HCT116 (cell line): Measurements from ENCODE around the gene FCRL5. TPM values are rescaled to one million over a fixed set of nuclear protein-coding genes. Genes with fewer than 3 reads are reported as not detected.

Experiments
- ATAC-seq: fragments of 200-7000 bp; cut with Tn5 transposase; 2 replicates; pipeline ENCODE4 v1.9.1; 2020; ENCODE audit warnings: mild to moderate bottlenecking, moderate library complexity
- BruUV-seq: library from RNA; stranded (reverse); fragments of 400-500 nt; replicated peaks from 2 replicates; lab custom pipeline; 2021; lab: Mats Ljungman, UMichigan
- CTCF ChIA-PET: fragments of 300-600 bp; sonication (Branson Sonifier 250); formaldehyde crosslinking; loops from one replicate; lab custom pipeline; 2021; ENCODE audit warnings: antibody characterized with exemption; lab: Charles Lee
- POLR2A ChIA-PET: fragments of 300-600, 350-600 bp; sonication (Branson Sonifier 250); formaldehyde crosslinking; loops from one replicate; lab custom pipeline; 2021; ENCODE audit warnings: antibody characterized with exemption; lab: Charles Lee
- RAD21 ChIA-PET, 2 experiments: fragments of 300-600 bp; sonication (Branson Sonifier 250); formaldehyde crosslinking; loops; one replicate each; lab custom pipeline; 2023; ENCODE audit warnings: low total read pairs in 2 of 2; ENCODE audit not compliant: uncharacterized antibody in 2 of 2, unreplicated experiment in 2 of 2, low non-redundant PET in 1 of 2; lab: Charles Lee
- DNase-seq: peaks from one replicate; pipeline ENCODE4 v3.0.0-alpha.2; 2010; ENCODE audit warnings: low read depth, low spot score
- H2AFZ ChIP-seq: fragments of 200-600 bp; shearing (Covaris generic), sonication (generic); 2 replicates; pipeline ENCODE4 v1.6.1; 2017; ENCODE audit warnings: low read depth, mixed run types, mixed read lengths, antibody characterized with exemption, low read length; ENCODE audit not compliant: poor library complexity, severe bottlenecking
- H3K27ac ChIP-seq: 2 replicates; pipeline ENCODE4 v1.5.1; 2012; ENCODE audit warnings: low read depth, low read length
- H3K27me3 ChIP-seq: fragments of 200-600 bp; sonication (generic); 2 replicates; pipeline ENCODE4 v1.6.1; 2016; ENCODE audit warnings: mixed run types, low read length, mixed read lengths; ENCODE audit not compliant: insufficient read depth
- H3K36me3 ChIP-seq, 2 experiments: fragments of 200-500 bp in 1 of 2; fragments of 200-600 bp in 1 of 2; sonication (Bioruptor generic) in 1 of 2; sonication (generic) in 1 of 2; 2 replicates each; pipeline versions ENCODE4 v1.5.1 to v1.6.1; 2014 to 2016; ENCODE audit warnings: low read length in 2 of 2, inconsistent platforms in 1 of 2, mixed read lengths in 1 of 2, mixed run types in 1 of 2; ENCODE audit not compliant: insufficient read depth in 2 of 2, control insufficient read depth in 1 of 2
- H3K4me1 ChIP-seq, 2 experiments: fragments of 200-600 bp in 1 of 2; sonication (generic) in 1 of 2; 2 replicates each; pipeline versions ENCODE4 v1.5.1 to v1.6.1; 2012 to 2017; ENCODE audit warnings: low read length in 2 of 2, inconsistent platforms in 1 of 2, mild to moderate bottlenecking in 1 of 2, mixed read lengths in 1 of 2, mixed run types in 1 of 2, moderate library complexity in 1 of 2; ENCODE audit not compliant: insufficient read depth in 2 of 2, control insufficient read depth in 1 of 2
- H3K4me2 ChIP-seq: fragments of 200-600 bp; sonication (generic); 2 replicates; pipeline ENCODE4 v1.6.1; 2017; ENCODE audit warnings: mixed run types, low read length, mixed read lengths
- H3K4me3 ChIP-seq, 2 experiments: fragments of 200-600 bp in 1 of 2; sonication (generic) in 1 of 2; replicated peaks in 1 of 2; 2 replicates each; pipeline ENCODE4 v1.5.1; 2011 to 2016; ENCODE audit warnings: low read length in 2 of 2, control low read depth in 1 of 2, low read depth in 1 of 2, mild to moderate bottlenecking in 1 of 2, mixed read lengths in 1 of 2, mixed run types in 1 of 2
- H3K79me2 ChIP-seq: fragments of 200-600 bp; sonication (generic); 2 replicates; pipeline ENCODE4 v1.6.1; 2017; ENCODE audit warnings: mild to moderate bottlenecking, mixed run types, low read length, moderate library complexity, mixed read lengths; ENCODE audit not compliant: insufficient read depth
- H3K9ac ChIP-seq: fragments of 200-600 bp; sonication (generic); 2 replicates; pipeline ENCODE4 v1.6.1; 2016; ENCODE audit warnings: low read length, mixed read lengths
- H3K9me2 ChIP-seq: fragments of 200-600 bp; sonication (generic), shearing (Covaris generic); 2 replicates; pipeline ENCODE4 v1.6.1; 2017; ENCODE audit warnings: mixed run types, mild to moderate bottlenecking, moderate library complexity; ENCODE audit not compliant: insufficient read depth
- H3K9me3 ChIP-seq, 2 experiments: fragments of 200-500 bp in 1 of 2; fragments of 200-600 bp in 1 of 2; sonication (Bioruptor generic) in 1 of 2; sonication (generic) in 1 of 2; 2 replicates each; pipeline ENCODE4 v1.6.1; 2014 to 2017; ENCODE audit warnings: low read length in 2 of 2, mixed read lengths in 2 of 2, inconsistent platforms in 1 of 2, low read depth in 1 of 2, mild to moderate bottlenecking in 1 of 2, mixed run types in 1 of 2, moderate library complexity in 1 of 2; ENCODE audit not compliant: control insufficient read depth in 1 of 2, insufficient read depth in 1 of 2
- H4K20me1 ChIP-seq: fragments of 200-600 bp; sonication (generic), shearing (Covaris generic); 2 replicates; pipeline ENCODE4 v1.6.1; 2017; ENCODE audit warnings: mixed run types, mild to moderate bottlenecking, moderate library complexity; ENCODE audit not compliant: insufficient read depth
- ATF3 ChIP-seq: IDR thresholded peaks from 2 replicates; pipeline ENCODE4 v1.6.1; 2012
- CBX3 ChIP-seq: IDR thresholded peaks from 2 replicates; pipeline ENCODE4 v1.6.1; 2012; ENCODE audit warnings: low read depth
- CEBPB ChIP-seq: IDR thresholded peaks from 2 replicates; pipeline ENCODE4 v1.6.1; 2012; ENCODE audit warnings: low read depth
- EZH2 ChIP-seq: fragments of 200-600 bp; sonication (generic); IDR thresholded peaks from 2 replicates; pipeline ENCODE4 v1.6.1; 2017; ENCODE audit warnings: antibody characterized with exemption, mixed run types
- MAX ChIP-seq: IDR thresholded peaks from 2 replicates; pipeline ENCODE4 v1.6.1; 2012
- POLR2A ChIP-seq: IDR thresholded peaks from 2 replicates; pipeline ENCODE4 v1.7.0; 2011; ENCODE audit warnings: borderline replicate concordance; ENCODE audit not compliant: insufficient read depth, insufficient read length; ENCODE audit errors: extremely low read depth
- POLR2AphosphoS5 ChIP-seq: IDR thresholded peaks from 2 replicates; pipeline ENCODE4 v1.6.1; 2011; ENCODE audit warnings: mild to moderate bottlenecking, low read depth, low read length, moderate library complexity
- SIN3A ChIP-seq: IDR thresholded peaks from 2 replicates; pipeline ENCODE4 v1.6.1; 2012; ENCODE audit warnings: low read depth
- SP1 ChIP-seq: IDR thresholded peaks from 2 replicates; pipeline ENCODE4 v1.6.1; 2012; ENCODE audit warnings: low read depth
- SRF ChIP-seq: IDR thresholded peaks from 2 replicates; pipeline ENCODE4 v1.6.1; 2012; ENCODE audit warnings: low read depth
- TCF7L2 ChIP-seq: IDR thresholded peaks from 2 replicates; pipeline ENCODE4 v1.7.0; 2011; ENCODE audit warnings: borderline replicate concordance, inconsistent platforms; ENCODE audit not compliant: insufficient read depth, insufficient read length; ENCODE audit errors: extremely low read depth
- YY1 ChIP-seq: IDR thresholded peaks from 2 replicates; pipeline ENCODE4 v1.6.1; 2011; ENCODE audit warnings: low read length, low read depth, moderate library complexity, mild to moderate bottlenecking; ENCODE audit not compliant: insufficient replicate concordance; ENCODE audit errors: extremely low read depth
- ZBTB33 ChIP-seq: IDR thresholded peaks from 2 replicates; pipeline ENCODE4 v1.6.1; 2011; ENCODE audit warnings: mild to moderate bottlenecking, low read length, moderate library complexity; ENCODE audit not compliant: insufficient replicate concordance; ENCODE audit errors: extremely low read depth
- ZFX ChIP-seq: fragments of 450-650 bp; IDR thresholded peaks from 2 replicates; pipeline ENCODE4 v1.6.1; 2017
- ZNF274 ChIP-seq: fragments of 200-500 bp; sonication (Bioruptor generic); IDR thresholded peaks from 2 replicates; pipeline ENCODE4 v1.6.1; 2014; ENCODE audit warnings: mild to moderate bottlenecking, low read depth, low read length, inconsistent platforms
- intact Hi-C: fragments of 100-400 bp; cut with micrococcal nuclease; formaldehyde crosslinking; loops from 2 replicates; pipeline ENCODE4 v1.10.0; 2022
- total RNA-seq: library from RNA; stranded (reverse); gene quantifications from one replicate; pipeline ENCODE4 v1.2.1, GENCODE V29; 2021; ENCODE audit not compliant: unreplicated experiment

The FCRL5 gene
- total RNA-seq, 1 experiment from 2014 or later: not detected

- TF ChIP-seq POLR2AphosphoS5 (no peak), EZH2 (no peak), ZFX (no peak)
These were observed 12.1 kb downstream of the FCRL5 start (continued) for GRCh38 chr1:157540160-157540748.

GRCh38 chr1:157539568-157539967 is 12.7 kb downstream of the FCRL5 start:
- Histone ChIP-seq H3K27me3 (peaks cover 64% of the 10 kb centered on the region), H4K20me1 (no peaks in the 10 kb centered on the region), H3K27ac (no peak overlapping the region), H2AFZ (no peak overlapping the region), H3K9me3 (no peaks in the 10 kb centered on the region), H3K4me3 (no peak overlapping the region), H3K79me2 (no peaks in the 10 kb centered on the region), H3K4me1 (no peaks in the 10 kb centered on the region), H3K9ac (no peak overlapping the region), H3K4me2 (no peak overlapping the region), H3K36me3 (no peaks in the 10 kb centered on the region), H3K9me2 (no peaks in the 10 kb centered on the region)
- POLR2A ChIA-PET: no interaction called here
- CTCF ChIA-PET: interaction anchor here (1.3 to 1.4 kb wide), 2 partner anchors 30 to 34 kb away, joined by 3 to 4 read pairs; no protein-coding TSS in a partner anchor
- intact Hi-C loops: no loop called here
- RAD21 ChIA-PET: no interaction called here
- ATAC-seq (no peak), DNase-seq (no peak)
- BruUV-seq: no TSS peak
- TF ChIP-seq SRF (no peak), YY1 (no peak), ATF3 (no peak), SP1 (no peak), SIN3A (no peak), CBX3 (no peak), MAX (no peak), CEBPB (no peak), POLR2AphosphoS5 (no peak), ZFX (no peak), ZNF274 (no peak), EZH2 (no peak), TCF7L2 (no peak), ZBTB33 (no peak), POLR2A (no peak)
